NT2/D1 (cell line): Measurements from ENCODE around the gene HAUS2.

Source experiments
- DNase-seq: peaks from one replicate; pipeline ENCODE4 v3.0.0-alpha.2; 2011; ENCODE audit warnings: low read depth, low spot score
- H3K27me3 ChIP-seq: 2 replicates; pipeline ENCODE4 v1.6.0; 2011; ENCODE audit warnings: mild to moderate bottlenecking; ENCODE audit not compliant: insufficient read length, insufficient read depth
- H3K36me3 ChIP-seq: 2 replicates; pipeline ENCODE4 v1.6.1; 2011; ENCODE audit warnings: mild to moderate bottlenecking, low read length, mixed read lengths; ENCODE audit not compliant: insufficient read depth, insufficient read length
- H3K4me1 ChIP-seq: 2 replicates; pipeline ENCODE4 v1.5.1; 2011; ENCODE audit not compliant: insufficient read depth, insufficient read length
- H3K4me3 ChIP-seq: 2 replicates; pipeline ENCODE4 v1.5.1; 2011; ENCODE audit warnings: low read depth; ENCODE audit not compliant: insufficient read length
- H3K9ac ChIP-seq: 2 replicates; pipeline ENCODE4 v1.6.0; 2011; ENCODE audit warnings: low read depth; ENCODE audit not compliant: insufficient read length
- H3K9me3 ChIP-seq: 2 replicates; pipeline ENCODE4 v1.5.1; 2011; ENCODE audit warnings: mild to moderate bottlenecking, low read length; ENCODE audit not compliant: insufficient read depth
- SUZ12 ChIP-seq: IDR thresholded peaks from 2 replicates; pipeline ENCODE4 v1.6.1; 2011; ENCODE audit not compliant: insufficient read length, insufficient read depth; ENCODE audit errors: extremely low read depth
- YY1 ChIP-seq: IDR thresholded peaks from 2 replicates; pipeline ENCODE4 v1.6.1; 2011; ENCODE audit not compliant: insufficient read length, insufficient read depth
- ZNF274 ChIP-seq: IDR thresholded peaks from 2 replicates; pipeline ENCODE4 v1.6.1; 2011; ENCODE audit warnings: mild to moderate bottlenecking, low read depth, low read length

Gene HAUS2

GRCh38 chr15:42616107-42616506 lies 67.5 kb downstream of the HAUS2 start:
- no peak for TF ChIP-seq YY1
- no peak for TF ChIP-seq ZNF274
- no peak for TF ChIP-seq SUZ12
- H3K4me1 ChIP-seq: no peaks in the 10 kb centered on the region
- no peak overlapping the region for H3K9ac ChIP-seq
- DNase-seq: no peak
- H3K4me3 ChIP-seq: no peak overlapping the region
- no peaks in the 10 kb centered on the region for H3K9me3 ChIP-seq
- peaks cover 7% of the 10 kb centered on the region for H3K36me3 ChIP-seq
- H3K27me3 ChIP-seq: no peaks in the 10 kb centered on the region
